GM12872 (cell line): ENCODE results near the gene TNFSF18.

Experiments used
- TF ChIP-seq, protein P1 (sequence below): IDR thresholded peaks from 3 replicates; pipeline ENCODE4 v1.5.1; 2011; ENCODE audit warnings: low read depth, mild to moderate bottlenecking, low read length, moderate library complexity; ENCODE audit not compliant: insufficient read depth

The TNFSF18 gene

DNA sequence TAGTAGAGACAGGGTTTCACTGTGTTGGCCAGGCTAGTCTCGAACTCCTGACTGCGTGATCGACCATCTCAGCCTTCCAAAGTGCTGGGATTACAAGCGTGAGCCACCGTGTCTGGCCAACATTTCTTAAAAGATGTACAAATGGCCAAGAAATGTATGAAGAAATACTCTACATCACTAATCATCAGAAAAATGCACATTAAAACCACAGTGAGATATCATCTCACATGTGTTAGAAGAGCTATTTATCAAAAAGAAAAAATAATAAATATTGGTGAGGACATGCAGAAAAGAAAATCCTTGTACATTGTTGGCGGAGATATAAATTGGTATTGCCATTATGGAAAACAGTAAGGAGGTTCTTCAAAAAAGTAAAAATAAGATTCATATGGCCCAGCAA lies 33.6 kb upstream of the TNFSF18 start:
- TF ChIP-seq, protein P1, sequence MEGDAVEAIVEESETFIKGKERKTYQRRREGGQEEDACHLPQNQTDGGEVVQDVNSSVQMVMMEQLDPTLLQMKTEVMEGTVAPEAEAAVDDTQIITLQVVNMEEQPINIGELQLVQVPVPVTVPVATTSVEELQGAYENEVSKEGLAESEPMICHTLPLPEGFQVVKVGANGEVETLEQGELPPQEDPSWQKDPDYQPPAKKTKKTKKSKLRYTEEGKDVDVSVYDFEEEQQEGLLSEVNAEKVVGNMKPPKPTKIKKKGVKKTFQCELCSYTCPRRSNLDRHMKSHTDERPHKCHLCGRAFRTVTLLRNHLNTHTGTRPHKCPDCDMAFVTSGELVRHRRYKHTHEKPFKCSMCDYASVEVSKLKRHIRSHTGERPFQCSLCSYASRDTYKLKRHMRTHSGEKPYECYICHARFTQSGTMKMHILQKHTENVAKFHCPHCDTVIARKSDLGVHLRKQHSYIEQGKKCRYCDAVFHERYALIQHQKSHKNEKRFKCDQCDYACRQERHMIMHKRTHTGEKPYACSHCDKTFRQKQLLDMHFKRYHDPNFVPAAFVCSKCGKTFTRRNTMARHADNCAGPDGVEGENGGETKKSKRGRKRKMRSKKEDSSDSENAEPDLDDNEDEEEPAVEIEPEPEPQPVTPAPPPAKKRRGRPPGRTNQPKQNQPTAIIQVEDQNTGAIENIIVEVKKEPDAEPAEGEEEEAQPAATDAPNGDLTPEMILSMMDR = no peak

DNA sequence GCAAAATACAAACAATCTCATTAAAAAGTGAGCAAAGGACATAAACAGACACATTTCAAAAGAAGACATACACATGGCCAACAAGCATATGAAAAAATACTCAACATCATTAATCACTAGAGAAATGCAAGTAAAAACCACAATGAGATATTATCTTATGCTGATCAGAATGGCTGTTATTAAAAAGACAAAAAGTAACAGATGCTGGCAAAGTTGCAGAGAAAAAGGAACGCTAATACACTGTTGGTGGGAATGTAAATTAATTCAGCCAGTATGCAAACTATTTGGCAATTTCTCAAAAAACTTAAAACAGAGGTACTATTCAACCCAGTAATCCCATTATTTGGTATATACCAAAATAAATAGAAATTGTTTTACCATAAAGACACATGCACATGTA lies 32.2 kb upstream of the TNFSF18 start:
- TF ChIP-seq, protein P1 = no peak

DNA sequence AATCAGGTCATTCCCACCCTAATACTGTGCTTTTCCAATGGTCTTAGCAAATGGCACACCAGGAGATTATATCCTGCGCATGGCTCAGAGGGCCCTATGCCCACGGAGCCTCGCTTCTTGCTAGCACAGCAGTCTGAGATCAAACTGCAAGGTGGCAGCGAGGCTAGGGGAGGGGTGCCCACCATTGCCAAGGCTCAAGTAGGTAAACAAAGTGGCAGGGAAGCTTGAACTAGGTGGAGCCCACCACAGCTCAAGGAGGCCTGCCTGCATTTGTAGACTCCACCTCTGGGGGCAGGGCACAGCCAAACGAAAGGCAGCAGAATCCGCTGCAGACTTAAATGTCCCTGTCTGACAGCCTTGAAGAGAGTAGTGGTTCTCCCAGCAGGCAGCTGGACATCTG lies 23.5 kb upstream of the TNFSF18 start:
- TF ChIP-seq, protein P1 = peak; percentile 12; the same call in 1 of the 3 replicates

DNA sequence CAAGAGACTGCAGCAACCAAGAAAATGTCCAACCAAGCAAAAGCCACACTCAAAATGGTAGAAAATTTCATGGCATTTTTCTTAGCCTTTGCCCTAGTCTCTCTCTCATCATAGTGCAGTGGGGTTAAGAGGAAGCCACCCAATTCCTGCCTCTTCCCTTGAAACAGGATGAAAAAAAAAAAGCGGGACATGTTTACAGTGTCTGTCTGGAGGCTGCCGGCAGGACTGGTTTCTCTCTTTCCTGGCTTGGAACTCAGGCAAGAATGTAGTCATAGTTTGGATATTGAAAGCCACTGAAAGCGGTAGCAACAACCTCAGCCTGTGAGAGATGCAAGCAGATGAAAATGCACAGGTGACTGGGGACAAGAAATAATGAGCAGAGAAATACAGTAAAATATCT lies 13.3 kb upstream of the TNFSF18 start:
- TF ChIP-seq, protein P1 = no peak

DNA sequence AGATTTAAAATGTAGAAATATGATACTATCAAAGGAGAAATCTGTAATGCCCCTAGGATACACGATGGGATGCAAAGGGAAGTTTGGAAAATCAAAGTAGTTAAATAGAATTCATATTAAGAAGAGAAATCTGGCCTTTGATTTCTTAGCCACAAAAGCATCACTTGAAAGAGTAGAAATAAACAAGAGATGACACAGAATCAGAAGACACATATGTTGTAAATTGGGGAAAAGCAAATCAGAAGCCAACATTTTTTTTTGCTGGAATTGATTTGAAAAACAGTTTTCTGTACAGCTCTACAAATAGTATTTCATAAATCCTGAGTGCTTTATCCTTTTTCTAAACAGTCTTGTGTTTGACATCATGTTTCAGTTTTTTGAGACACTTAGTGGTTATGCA lies 12.4 kb upstream of the TNFSF18 start:
- TF ChIP-seq, protein P1 = no peak

DNA sequence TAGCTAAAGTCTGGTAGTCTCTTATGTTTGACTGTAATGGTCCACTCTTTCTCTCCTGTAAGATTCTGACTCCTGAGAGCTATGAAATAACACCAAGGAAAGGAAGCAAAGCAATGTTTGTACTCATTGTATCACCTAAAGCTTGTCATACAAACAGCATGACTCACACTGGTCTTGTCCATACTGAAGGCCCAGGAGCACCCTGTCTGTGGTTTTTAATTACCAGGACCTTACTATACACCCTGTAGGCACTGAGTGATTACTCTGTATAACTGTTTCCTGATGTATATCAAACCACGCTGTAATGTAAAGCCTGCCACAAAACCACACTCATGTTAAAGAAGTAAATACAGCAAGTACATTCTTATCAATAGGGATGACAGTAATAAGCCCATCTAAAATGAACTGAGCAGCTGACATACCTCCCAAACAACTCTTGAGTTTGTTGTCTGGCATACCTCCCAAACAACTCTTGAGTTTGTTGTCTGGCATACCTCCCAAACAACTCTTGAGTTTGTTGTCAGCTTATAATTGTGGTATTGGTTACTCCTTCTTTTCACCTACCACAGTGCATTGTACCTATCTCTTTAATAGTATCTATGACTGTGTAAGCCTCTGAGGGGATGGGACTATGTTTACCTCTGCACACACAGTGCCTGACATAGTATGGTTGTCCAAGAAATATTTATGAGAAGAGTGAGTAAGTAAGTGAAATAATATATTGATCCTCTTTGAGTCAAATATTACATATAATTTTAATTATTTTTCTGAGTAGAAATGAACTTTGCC lies 11.6 kb upstream of the TNFSF18 start:
- TF ChIP-seq, protein P1 = no peak

DNA sequence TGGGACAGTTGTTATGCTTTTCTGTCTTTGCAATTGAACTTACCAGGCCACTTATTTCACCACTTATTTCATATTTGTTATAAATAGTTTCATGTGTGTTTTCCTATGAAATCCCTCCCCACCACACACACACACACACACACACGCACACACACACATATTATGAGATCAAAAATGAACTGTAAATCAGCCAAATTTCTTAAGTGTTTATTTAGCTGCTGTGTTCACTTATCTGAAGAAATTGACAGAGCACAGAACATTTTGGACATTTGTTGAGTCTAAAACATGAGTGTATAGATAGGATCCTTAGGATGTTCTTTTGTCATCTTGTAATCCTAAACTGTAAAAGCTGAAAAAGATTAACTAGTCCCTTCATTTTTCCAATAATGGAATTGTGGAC lies 7.8 kb upstream of the TNFSF18 start:
- TF ChIP-seq, protein P1 = no peak
